Esophagus squamous epithelium (tissue), 5 donors: ENCODE data around the gene VPS54. TPM values are rescaled to one million over a fixed set of nuclear protein-coding genes. Genes with fewer than 3 reads are reported as not detected.
"Not testable (repeated sequence)": the region's sequence is repeated elsewhere in the genome, so short reads cannot be mapped to it uniquely, and the experiment has no call there.

Experiments used
- DNase-seq: peaks from one replicate; lab custom pipeline; 2025; lab: John Stamatoyannopoulos, UW
- H3K27ac ChIP-seq, 4 donors: fragments of 200-600 bp; sonication (generic); one replicate each; pipeline ENCODE4 v1.5.1; 2016 to 2019; ENCODE audit warnings: mild to moderate bottlenecking in 1 of 4
- H3K27me3 ChIP-seq, 4 donors: fragments of 200-600 bp; sonication (generic); 1 replicate in 3 of 4; 2 replicates in 1 of 4; pipeline versions ENCODE4 v1.5.1 to v1.6.0; 2017 to 2021; ENCODE audit warnings: antibody characterized with exemption in 1 of 4
- H3K36me3 ChIP-seq, 3 donors: fragments of 200-600 bp; sonication (generic); one replicate each; pipeline ENCODE4 v1.5.1; 2016 to 2019
- H3K4me1 ChIP-seq, 3 donors: fragments of 200-600 bp; sonication (generic); one replicate each; pipeline ENCODE4 v1.5.1; 2017 to 2019
- H3K4me3 ChIP-seq, 4 donors: fragments of 200-600 bp; sonication (generic); 1 replicate in 3 of 4; 2 replicates in 1 of 4; pipeline ENCODE4 v1.5.1; 2016 to 2019; ENCODE audit warnings: mild to moderate bottlenecking in 2 of 4, moderate library complexity in 1 of 4
- H3K9me3 ChIP-seq, 3 donors: fragments of 200-600 bp; sonication (generic); one replicate each; pipeline ENCODE4 v1.5.1; 2016 to 2019
- POLR2A ChIP-seq, 4 donors: fragments of 450-650 bp; IDR thresholded peaks; one replicate each; pipeline ENCODE4 v1.6.1; 2017; ENCODE audit warnings: antibody characterized with exemption in 4 of 4, mild to moderate bottlenecking in 4 of 4, moderate library complexity in 3 of 4
- WGBS, 2 donors: methylation state at CpG; one replicate each; pipeline ENCODE4 v1.1.5; 2018; 5-methylcytosine and 5-hydroxymethylcytosine counted together
- intact Hi-C: fragments of 100-400 bp; cut with DNase I; formaldehyde crosslinking; loops from one replicate; pipeline ENCODE4 v1.15.0; 2022
- total RNA-seq, 4 donors: library from RNA; depleted of rRNA; stranded (reverse); fragments of >200 nt; gene quantifications; one replicate each; pipeline ENCODE4 v1.1.0, GENCODE V29; 2016
- TF ChIP-seq, protein P1 (sequence below), 6 experiments: fragments of 450-650 bp in 4 of 6; fragments of 200-600 bp in 2 of 6; sonication (generic) in 2 of 6; IDR thresholded peaks; one replicate each; pipeline ENCODE4 v1.5.1; 2016 to 2019; ENCODE audit warnings: antibody characterized with exemption in 6 of 6, mild to moderate bottlenecking in 4 of 6, moderate library complexity in 4 of 6
- donor health status: DM: yes; HTN: yes; CAD: no.

Gene VPS54
- total RNA-seq, 4 donors from 2014 or later: 10.4 to 25.2 (median 19.0) TPM

DNA sequence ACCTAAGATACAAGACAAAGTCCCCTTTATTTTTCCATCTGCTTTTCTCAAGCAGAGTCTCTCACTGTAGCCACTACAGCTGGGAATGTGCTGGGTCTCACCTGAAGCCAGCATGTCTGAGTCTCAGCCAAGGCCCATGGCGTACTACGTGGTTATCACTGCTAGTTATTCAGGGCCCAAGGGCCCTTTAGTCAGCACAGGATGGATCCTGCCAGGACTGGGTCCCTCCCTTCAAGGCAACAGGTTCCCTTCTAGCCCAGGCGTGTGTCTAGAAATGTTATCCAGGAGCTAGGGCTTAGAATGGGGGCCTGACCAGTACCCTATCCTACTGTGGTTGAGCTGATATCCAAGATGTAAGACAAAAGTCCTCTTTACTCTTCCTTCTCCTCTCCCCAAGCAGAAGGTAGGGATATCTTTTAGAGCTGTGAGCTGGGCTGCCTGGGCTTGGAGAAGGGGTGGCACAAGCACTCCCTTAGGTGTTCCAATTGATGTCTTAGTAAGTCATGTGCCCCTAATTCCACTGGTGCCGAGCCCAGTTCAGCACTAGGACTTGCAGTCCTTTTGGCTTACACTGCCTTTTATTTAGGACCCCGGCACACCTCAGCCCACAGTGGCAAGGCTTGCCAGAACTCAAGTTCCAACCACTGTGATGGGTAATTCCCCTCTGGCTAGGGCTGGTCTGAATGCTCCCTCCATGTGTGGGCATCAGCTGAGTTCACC, 17.7 kb downstream of the VPS54 start:
- peaks cover 0 to 9% (median 3%) of the 10 kb centered on the region in 3 donors for H3K9me3 ChIP-seq
- intact Hi-C loops: no loop called here
- no peaks in the 10 kb centered on the region for H3K27me3 ChIP-seq
- peaks cover 0 to 2% (median 0%) of the 10 kb centered on the region in 3 donors for H3K36me3 ChIP-seq
- WGBS, 2 donors: 55 to 69% methylated on average over 3 to 4 of the region's 5 CpGs
- H3K4me1 ChIP-seq: peaks cover 0 to 31% (median 15%) of the 10 kb centered on the region in 3 donors
- H3K27ac ChIP-seq: no peak overlapping the region
- TF ChIP-seq, protein P1, sequence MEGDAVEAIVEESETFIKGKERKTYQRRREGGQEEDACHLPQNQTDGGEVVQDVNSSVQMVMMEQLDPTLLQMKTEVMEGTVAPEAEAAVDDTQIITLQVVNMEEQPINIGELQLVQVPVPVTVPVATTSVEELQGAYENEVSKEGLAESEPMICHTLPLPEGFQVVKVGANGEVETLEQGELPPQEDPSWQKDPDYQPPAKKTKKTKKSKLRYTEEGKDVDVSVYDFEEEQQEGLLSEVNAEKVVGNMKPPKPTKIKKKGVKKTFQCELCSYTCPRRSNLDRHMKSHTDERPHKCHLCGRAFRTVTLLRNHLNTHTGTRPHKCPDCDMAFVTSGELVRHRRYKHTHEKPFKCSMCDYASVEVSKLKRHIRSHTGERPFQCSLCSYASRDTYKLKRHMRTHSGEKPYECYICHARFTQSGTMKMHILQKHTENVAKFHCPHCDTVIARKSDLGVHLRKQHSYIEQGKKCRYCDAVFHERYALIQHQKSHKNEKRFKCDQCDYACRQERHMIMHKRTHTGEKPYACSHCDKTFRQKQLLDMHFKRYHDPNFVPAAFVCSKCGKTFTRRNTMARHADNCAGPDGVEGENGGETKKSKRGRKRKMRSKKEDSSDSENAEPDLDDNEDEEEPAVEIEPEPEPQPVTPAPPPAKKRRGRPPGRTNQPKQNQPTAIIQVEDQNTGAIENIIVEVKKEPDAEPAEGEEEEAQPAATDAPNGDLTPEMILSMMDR (IDR thresholded peaks at IDR 0.05): no peak
- no peak for TF ChIP-seq POLR2A (IDR thresholded peaks at IDR 0.05)
- H3K4me3 ChIP-seq: no peak overlapping the region
- no peak for DNase-seq

DNA sequence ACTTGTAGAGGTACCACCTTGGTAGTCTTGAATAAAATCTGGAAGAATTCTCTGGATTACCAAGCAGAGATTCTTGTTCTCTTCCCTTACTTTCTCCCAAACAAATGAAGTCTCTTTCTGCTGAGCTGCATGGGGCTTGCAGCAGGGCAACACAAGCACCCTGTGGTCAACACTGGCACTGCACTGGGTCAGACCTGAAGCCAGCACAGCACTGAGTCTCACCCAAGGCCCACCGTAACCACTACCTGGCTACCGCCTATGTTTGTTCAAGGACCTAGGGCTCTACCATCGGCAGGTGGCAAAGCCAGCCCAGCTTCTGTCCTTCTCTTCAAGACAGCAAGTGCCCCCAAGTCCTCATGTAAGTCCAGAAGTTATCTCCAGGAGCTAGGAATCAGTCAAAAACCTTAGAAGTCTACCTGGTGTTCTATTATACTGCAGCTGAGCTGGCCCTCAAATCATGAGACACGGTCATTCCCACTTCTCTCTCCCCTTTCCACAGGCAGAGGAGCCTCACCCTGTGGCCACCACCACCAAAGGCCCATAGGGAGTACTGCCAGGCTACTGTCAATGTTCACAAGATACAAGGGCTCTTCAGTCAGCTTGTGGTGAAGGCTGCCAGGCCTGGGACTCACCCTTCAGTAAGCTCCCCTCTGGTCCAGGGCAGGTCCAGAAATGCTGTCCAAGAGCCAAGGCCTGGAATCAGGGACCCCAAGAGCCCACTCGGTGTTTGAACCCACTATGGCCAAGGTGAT, 18.4 kb downstream of the VPS54 start:
- intact Hi-C loops: no loop called here

DNA sequence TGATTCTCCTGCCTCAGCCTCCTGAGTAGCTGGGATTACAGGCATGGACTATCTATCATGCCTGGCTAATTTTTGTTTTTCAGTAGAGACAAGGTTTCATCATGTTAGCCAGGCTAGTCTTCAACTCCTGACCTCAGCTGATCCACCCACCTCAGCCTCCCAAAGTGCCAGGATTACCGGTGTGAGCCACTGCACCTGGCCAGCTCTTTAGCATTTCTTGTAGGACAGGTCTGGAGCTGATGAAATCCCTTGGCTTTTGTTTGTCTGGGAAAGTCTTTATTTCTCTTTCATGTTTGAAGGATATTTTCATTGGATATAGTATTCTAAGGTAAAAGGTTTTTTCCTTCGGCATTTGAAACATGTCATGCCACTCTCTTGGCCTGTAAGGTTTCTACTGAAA, 20.2 kb downstream of the VPS54 start:
- DNase-seq: no peak
- 34 to 39% methylated on average over 2 of the region's 2 CpGs for WGBS, 2 donors
- no peak for TF ChIP-seq POLR2A (IDR thresholded peaks at IDR 0.05)
- TF ChIP-seq, protein P1 (IDR thresholded peaks at IDR 0.05): no peak

More for the DNA sequence above, 18.4 kb downstream of the VPS54 start:
- 88 to 93% methylated on average over 4 to 5 of the region's 5 CpGs for WGBS, 2 donors
- TF ChIP-seq, protein P1 (IDR thresholded peaks at IDR 0.05): peak in 3 of 6 experiments; percentile 9 to 45 (median 13)
- TF ChIP-seq POLR2A (IDR thresholded peaks at IDR 0.05): no peak
- no peaks in the 10 kb centered on the region for H3K36me3 ChIP-seq
- H3K27me3 ChIP-seq: no peaks in the 10 kb centered on the region
- peaks cover 0 to 9% (median 3%) of the 10 kb centered on the region in 3 donors for H3K9me3 ChIP-seq
- H3K27ac ChIP-seq: no peak overlapping the region
- no peak overlapping the region for H3K4me3 ChIP-seq
- DNase-seq: no peak
- peaks cover 0 to 31% (median 15%) of the 10 kb centered on the region in 3 donors for H3K4me1 ChIP-seq

DNA sequence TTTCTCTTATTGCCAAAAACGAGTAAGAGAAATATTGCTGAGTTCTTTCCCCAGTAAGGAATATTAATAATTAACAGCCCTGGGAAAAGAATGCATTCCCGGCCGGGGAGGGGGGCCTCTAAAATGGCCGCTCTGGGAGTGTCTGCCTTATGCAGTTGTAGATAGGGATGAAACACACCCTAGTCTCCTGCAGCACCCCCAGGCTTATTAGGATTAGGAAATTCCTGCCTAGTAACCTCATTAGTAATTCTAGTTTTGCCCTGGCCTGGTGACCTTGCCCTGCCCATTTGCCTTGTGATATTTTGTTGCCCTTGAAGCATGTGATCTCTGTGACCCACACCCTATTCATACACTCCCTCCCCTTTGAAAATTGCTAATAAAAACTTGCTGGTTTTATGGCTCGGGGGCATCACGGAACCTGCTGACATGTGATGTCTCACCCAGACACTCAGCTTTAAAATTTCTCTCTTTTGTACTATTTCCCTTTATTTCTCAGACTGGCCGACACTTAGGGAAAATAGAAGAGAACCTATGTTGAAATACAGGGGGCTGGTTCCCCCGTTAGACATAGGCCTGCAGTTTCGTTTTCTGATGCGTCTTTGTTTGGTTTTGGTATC, 22.5 kb downstream of the VPS54 start:
- DNase-seq, intact Hi-C loops, H3K27me3 ChIP-seq, H3K4me3 ChIP-seq, H3K27ac ChIP-seq, H3K36me3 ChIP-seq, H3K9me3 ChIP-seq: not testable (repeated sequence)
- peaks cover 0 to 26% (median 13%) of the 10 kb centered on the region in 3 donors for H3K4me1 ChIP-seq
- 93 to 94% methylated on average over 10 of the region's 10 CpGs for WGBS, 2 donors

More for the DNA sequence above, 20.2 kb downstream of the VPS54 start:
- intact Hi-C loops: no loop called here
- H3K27ac ChIP-seq: peak overlapping the region in 2 of 4 donors; percentile 48 to 64
- no peaks in the 10 kb centered on the region for H3K27me3 ChIP-seq
- no peaks in the 10 kb centered on the region for H3K36me3 ChIP-seq
- peaks cover 0 to 9% (median 3%) of the 10 kb centered on the region in 3 donors for H3K9me3 ChIP-seq
- H3K4me3 ChIP-seq: no peak overlapping the region
- H3K4me1 ChIP-seq: peaks cover 0 to 31% (median 15%) of the 10 kb centered on the region in 3 donors

DNA sequence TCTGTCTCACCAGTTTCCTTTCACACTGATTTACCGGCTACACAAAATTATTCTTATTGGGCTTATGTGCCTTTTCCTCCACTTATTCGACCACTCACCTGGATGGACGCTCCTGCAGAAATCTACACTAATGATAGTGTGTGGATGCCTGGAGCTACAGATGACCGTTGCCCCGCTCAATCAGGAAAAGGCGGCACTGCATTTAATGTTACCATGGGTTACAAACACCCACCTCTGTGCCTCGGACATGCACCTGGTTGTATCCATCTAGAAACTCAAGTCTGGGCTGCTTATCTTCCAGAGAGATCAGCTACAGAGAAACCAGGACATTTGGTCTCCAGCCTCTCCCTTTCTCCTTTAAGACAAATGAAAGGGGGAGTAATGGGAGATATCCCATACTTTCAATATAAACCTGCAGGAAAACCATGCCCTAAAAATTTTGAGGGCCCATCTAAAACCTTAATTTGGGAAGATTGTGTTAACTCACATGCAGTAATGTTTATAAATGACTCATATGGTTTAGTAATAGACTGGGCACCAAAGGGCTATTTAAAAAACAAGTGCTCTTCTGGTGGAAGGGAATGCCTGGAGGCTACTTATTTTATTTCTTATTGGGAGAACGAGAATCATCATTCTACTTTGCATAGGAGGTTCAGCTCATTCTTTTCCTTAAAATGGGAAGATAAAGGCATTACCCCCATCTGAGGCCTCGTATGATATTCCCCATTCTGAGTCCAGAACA, 24.7 kb downstream of the VPS54 start:
- intact Hi-C loops, H3K27ac ChIP-seq, H3K27me3 ChIP-seq, H3K9me3 ChIP-seq, H3K36me3 ChIP-seq, H3K4me1 ChIP-seq, DNase-seq, H3K4me3 ChIP-seq: not testable (repeated sequence)
- WGBS, 2 donors: 87 to 95% methylated on average over 8 to 9 of the region's 9 CpGs
